Hematopoietic multipotent progenitor cell (in vitro differentiated cells): ENCODE data around the gene DSCAML1. TPM values are rescaled to one million over a fixed set of nuclear protein-coding genes. Genes with fewer than 3 reads are reported as not detected.
A peak's percentile ranks its signal among the peaks of the same experiment; 100 is the strongest.
"Not testable (repeated sequence)": the region's sequence is repeated elsewhere in the genome, so short reads cannot be mapped to it uniquely, and the experiment has no call there.

ENCODE experiments used
- DNase-seq, 3 donors: peaks; one replicate each; pipeline ENCODE4 v3.0.0-alpha.2; 2011 to 2015; ENCODE audit warnings: low read depth in 2 of 3, low spot score in 2 of 3
- total RNA-seq: library from RNA; depleted of rRNA; stranded (reverse); fragments of >200 nt; gene quantifications from one replicate; pipeline ENCODE4 v1.2.3, GENCODE V29; 2012

DSCAML1 gene
- total RNA-seq, 1 donor, result 0.27 TPM

DNA sequence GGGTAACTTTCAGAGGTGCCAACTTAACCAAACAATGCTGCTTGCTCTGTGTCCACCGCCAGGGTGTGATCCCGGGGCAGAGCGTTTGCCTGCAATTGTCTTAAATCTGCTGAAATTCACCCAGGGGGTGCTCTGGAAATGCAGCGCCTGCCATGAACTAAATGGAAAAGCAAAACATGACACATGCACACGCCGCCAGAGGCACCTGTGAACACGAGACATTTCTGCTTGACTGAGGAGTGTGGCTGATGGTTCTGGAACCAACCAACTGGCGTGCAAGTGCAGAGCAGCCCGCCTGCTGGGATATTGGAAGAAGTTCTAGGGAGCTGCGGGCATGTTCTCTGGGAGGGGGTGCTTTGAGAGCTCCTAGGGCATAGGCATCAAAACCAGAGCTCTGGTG is 30.4 kb downstream of the DSCAML1 start:
- no peak for DNase-seq

DNA sequence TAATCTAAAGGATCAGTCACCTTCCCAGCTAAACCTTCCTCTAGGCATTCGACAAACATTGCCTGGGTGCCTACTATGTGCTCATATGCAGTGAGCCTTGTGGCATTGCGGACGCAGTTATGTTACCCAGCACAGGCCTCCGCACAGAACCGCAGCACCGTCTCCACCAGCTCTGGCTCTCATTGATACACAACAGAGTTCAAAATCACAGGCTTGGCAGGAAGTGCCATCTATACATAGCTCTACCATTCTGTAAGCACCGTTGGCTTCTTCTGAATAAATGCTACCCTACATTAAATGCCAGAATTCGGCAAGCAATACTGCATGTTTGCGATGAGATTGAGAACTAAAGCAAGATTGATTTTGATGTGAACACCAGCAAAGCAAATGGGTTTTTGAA is 31.0 kb downstream of the DSCAML1 start:
- DNase-seq, result no peak

DNA sequence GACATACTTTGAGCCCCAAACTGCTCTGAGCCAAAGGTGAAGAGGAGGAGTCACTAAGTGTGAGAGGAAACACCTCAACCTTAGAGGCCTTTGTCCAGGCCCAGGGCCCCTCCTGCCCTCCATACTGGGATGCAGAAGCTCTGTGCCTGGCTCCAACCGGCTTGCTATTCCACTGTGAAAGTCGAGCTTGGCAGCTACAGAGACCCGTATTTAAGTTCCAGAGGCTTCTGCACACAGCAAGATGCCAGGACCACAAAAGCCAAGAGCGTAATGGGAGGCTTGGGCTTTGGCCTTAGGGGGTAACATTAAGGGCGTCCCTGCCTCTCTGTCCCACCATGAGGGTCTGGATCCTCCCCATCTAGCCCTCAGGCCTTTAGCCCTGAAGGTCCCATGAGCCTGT is 31.9 kb downstream of the DSCAML1 start:
- DNase-seq, result no peak

DNA sequence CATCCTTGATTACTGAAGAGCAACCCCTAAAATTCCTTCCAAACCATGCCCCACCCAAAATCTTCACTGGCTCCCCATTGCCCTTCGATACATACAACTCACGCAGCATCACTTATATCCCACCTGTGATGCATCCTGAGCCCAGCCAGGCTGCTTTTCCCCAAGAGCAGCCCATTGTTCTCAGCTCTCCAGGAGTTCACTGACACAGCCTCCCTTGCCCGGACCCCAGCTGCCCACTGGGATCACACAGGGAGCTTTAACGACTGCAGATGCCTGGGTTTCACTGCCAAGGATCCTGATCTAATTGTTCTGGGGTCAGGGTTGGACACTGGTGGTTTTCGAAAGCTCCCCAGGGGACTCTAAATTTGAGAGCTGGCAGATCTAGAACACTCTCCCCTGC is 33.6 kb downstream of the DSCAML1 start:
- DNase-seq, result not testable (repeated sequence)

DNA sequence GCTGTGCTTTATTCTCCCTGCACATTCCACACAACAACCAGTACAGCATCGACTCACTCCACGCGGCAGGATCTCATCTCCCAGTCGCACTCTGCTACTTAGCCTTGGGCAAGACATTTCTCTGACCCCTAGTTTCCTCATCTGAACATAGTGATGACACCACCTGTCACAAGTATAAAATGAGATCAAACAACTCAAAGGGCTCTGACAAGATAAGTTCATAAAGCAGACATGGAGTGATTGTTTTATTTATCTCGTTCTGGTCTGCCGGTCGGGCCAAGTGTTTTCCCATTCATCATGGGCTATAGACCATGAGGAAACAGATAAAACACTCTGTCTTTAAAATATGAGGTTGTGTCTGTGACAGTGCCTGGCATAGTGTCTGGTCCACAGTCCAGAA is 35.0 kb downstream of the DSCAML1 start:
- DNase-seq, result no peak

DNA sequence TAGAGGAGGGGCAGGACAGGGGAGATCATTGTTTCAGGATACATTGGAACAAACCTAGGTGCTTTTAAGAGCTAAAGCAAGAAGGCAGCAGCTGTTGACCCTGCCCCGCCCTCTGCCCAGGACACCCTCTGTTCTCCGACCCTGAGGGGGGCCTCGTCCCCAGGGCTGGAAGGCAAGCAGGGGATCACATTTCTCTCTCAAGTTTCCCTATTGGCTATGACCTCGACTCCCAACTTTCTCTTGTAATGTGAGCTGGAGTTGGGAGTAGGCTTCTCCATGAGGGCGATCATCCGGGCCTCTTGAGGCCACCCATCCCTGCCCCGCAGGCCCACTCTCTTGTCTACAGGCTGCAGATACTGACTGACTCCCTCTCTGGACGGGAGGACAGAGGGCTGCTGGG is 37.7 kb downstream of the DSCAML1 start:
- DNase-seq, result no peak

DNA sequence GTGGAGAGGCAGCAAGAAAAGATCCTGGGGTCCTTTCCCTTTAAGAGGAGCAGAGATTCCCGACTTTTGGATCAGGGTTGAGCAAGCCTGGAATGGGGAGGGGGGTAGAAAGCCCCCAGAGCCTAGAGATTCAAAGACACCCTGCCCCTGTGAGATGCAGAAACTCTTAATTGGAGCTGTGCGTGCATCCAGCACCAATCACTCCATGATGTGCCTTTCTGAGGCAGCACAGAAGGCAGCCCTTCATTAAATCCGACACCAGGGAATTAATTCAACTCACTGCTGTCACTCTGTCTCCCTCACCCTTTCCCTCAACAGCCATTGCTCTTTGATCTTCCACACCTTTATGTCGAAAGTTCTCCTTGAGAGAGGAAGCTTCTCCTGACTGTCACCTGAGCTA is 43.0 kb downstream of the DSCAML1 start:
- DNase-seq, result no peak

DNA sequence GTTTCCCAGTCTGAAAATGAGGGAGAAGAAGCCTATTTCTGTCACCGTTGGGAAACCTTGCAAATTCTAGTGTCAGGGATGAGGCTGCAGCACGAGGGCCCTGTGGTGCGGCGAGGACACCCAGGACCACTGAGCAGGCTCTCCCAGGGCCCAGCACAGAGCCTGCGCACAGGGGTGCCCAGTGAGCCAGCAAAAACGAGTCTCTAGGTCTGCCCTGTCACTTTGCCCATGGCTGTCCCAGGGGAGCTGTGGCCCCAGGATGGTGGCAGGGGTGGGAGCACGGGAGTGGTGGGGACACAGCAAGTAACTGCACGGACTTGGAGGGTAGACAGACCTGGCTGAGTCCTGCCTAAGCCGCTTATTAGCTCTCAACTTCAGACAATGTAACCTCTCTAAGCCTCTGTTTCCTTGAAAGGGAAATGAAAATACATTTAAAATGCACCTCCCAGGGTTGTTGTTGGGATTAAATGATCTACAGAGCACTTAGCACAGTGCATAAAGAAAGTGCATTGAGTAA is 44.2 kb downstream of the DSCAML1 start:
- no peak for DNase-seq

DNA sequence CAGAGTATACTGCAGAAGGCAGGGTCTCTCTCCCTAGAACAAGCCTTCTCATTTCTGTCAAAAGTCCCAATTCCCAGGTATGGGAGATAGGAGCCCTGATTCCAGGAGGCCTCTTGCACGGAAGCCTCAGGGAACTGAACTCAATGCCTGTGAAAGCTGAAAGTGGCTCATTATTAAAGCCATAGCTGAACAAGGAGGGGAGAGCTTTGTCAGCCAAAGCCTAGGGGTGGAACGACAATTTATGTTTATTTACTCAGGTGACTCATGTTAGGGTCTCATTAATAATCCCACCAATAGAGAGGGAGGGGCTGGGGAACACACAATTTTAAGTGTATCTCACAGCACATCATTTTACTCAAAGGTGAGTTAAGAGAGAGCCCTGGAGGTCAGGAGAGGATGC is 44.9 kb downstream of the DSCAML1 start:
- DNase-seq, result no peak

DNA sequence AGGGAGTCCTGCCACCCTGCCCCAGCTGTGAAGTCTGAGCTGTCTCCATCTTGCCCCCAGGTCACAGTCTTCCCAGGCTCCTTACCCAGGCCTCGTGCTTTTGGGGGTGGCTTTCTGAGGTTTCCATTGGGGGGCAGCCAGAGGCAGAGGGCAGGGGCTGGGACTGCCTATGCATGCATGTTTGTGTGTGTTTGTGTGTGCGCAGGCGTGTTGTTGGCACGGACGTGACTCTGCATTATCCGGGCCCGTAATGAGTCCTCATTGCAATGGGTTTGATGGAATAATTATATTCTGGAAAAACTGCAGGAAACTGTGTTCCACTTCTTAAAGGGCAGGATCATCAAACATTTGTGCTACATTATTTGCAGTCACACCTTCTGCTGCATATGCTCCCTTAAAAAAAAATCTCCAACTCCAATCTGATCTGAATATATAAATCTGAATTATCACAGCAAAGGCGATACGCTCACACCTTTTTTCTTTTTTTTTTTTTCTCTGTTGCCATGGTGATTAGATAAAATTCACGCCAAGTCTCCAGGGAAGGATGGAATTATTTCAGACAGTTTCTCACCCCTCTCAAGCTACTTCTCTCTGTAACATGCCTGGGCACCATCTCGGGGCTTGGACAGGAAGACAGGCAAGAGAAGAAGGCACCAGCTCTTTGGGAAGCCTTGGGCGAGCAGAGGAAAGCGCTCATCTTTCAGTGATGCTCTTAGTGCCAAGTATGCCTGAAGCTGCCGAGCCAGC is 45.9 kb downstream of the DSCAML1 start:
- DNase-seq, result no peak

DNA sequence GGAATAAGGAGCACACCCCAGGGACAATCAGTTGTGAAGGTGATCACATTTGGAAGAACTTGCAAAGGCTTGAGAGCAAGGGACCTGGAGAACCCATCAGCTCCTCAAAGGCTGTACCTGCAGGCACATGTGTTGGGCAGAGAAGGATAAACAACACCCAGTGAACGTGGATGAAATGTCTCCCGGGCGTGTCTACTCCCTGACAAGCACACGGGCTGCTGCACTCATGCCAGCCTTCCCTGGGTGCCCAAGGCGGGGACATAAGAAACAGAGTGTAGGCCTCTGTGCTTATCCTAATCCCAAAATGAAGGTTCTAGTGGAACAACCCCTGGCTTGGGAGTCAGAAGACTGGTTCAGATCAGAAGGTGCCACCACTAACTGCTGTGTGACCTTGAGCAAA is 46.7 kb downstream of the DSCAML1 start:
- no peak for DNase-seq

DNA sequence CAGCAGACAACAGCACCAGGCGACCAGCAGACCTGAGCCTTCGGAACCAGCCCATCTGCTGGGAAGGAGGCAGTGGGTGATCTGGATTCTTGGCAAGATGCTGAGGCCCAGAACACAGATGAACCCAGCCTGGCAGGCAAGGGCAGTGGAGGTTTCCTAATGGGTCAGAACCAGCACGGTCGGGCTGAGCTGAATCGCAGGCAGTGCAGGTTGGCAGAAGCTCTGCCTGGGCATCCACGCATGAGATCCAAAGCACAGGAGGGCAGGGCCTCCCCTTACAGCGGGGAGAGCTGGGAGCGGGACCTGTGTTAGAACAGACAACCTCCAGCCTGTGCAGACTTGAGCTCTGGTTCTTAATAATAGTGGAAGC is 47.5 kb downstream of the DSCAML1 start:
- no peak for DNase-seq

DNA sequence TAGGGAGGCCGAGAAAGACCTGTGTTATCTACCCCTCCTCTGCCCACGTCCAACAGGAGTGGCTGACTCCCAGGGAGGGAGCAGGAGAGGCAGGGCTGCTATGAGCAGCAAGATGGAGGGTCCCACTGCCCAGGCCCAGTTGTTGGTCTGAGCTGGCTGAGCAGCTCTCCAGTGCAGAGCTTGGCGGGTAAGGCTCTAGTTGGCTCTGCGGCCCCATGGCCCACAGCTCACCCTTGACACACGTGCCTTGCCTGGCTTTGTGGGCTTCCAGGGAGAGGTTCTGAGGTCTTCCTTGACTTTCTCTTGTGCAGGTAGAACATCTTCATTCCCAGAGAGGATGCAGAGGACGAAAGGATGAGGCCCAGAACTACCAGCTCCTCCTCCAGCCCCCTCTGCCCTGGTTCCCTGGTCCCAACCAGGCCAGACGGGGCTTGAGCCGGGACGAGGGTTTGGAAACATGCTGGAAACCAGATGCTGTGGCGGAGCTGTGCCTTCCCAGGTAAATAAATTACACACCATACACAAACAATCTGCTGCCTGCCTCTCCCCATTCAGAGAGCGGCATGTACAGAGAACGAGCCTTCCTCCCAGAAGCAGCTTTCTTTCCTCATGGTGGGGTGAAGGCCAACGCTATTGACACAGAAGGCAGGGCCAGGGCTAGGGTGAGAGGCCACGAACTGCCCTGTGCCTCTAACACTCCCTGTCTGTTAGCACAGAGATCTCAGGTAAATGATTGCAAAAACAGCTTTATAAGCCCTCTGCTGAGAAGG is 48.1 kb downstream of the DSCAML1 start:
- no peak for DNase-seq

DNA sequence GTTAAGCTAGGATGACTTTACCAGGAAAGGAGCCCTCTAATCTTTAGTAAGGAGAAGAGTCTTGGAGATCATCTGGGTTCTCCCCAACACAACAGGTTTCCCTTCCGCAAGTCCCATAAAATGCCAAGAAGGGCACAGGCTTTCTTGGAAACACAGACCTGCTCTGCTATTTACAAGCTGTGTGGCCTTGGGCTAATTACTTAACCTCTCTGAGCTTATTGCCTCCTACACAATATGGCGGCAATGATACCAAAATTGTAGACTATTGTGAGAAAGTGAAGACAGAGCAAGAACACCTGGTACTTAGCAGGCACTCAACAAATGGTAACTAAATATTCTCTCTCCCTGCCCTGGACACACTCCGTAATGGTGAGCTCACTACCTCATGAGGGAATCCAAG is 49.1 kb downstream of the DSCAML1 start:
- DNase-seq, result no peak

DNA sequence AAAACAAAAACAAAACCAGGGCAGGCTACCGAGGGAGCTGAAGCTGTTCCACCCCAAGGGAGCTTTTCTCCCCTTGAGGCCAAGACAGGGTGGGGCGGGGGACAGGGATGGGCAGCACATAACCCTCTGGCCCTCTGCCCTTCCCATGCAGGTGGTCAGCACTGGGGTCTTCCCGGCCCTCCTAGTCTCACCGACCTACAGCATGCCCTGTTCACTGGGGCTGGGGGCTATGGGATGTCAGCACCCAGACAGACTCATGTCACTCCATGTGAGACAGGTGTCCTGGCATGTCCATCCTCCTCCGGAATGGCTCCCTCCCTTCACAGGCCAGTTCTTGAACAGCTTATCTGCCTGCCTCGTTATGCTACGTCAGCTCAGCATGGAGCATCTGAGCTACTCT is 51.7 kb downstream of the DSCAML1 start:
- no peak for DNase-seq

DNA sequence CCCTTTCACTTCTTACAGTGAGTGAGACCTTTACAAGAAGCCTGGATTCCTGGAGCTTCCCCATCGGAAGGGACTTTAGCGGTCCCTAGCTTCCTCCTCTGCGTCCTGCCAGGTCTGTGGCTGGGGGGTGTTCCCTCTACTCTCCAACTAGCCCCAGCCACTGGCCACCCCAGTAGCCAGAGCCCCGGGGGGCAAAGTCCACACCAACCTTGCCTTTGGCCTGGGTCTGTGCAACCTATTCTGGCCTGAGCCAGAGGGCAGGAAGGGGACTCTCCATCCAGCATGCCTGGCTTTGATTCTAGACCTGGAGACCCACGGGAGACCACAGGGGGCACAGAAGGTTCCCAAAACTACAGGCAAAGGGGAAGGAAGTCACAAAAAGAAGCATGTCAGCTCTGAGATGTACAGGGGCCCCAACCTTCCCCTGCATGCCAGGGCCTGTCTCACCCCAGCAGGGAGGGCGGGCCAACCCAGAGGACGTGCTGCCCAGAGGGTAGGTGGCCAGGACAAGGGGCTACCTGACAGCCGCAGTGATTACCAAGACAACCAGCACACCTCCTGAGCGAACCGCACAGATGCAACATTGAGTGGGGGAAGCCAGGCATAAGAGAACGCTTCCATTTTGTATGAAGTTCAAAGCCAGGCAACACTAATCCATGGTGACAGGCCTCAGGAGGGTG is 52.4 kb downstream of the DSCAML1 start:
- peak in 1 of 3 donors; percentile 66 for DNase-seq

DNA sequence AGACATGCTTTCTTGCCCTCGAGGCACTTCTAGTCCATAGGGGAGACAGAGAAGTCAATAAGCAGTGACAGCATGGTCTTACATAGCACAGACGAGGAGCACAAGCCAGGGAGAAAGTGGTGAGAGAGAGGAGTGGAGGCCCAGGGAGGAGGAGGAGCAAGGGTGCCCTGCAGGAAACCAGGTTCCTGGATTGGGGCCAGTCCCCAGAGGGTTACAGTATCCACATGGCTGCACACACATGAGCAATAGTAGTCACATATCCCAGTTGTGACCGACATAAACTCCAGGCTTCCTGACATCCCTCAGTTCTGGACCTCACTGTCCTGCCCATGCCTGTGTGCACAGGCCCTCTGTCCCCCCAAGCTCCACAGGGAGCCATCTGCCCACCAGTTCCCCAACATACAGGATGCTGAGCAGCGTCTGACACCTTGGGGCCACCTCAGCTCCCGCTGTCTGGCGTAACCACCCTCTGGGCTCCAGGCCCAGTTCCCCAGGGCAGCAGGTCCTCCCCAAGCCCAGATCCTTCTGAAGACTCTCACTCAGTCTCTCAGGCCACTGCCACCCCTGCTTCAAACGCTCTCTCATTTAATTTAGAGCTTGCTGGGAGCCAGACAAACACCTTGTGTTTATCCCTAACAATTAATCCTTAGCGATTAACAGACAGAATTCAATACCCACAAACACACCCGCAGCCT is 53.7 kb downstream of the DSCAML1 start:
- DNase-seq, result peak in 2 of 3 donors; percentile 40 to 74

DNA sequence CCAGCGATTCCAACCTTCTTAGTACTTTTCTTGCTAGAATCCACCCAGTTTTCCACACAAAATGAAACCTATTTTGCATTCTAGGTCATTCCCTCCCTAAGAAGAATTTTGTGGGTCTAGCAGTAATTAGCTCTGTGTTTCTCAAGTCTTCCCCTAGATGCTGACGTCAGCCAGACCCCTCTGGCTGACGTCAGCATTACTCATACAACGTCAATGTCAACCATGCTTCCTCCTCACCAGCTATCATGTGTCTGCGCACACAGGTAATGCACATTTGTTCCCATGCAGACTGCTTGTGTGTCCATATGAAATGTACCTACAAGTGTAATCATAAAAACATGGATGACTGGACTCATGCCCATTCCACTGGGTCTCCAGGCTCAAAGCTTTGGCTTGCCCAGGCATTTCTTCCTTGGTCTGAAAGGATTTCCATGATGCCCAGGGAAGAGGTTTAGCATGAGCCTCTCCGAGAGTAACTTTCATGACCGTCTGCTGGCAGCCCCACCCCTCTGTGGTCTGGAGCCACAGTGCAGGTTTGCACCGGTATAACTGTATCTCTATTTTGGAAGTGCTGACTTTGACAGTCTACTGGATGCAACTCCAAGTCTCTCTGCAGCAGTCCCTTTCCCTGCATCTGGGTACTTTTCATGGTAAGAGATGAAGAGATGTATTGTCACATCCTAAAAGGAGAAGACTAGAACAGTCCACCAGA is 58.6 kb downstream of the DSCAML1 start:
- DNase-seq, result no peak

DNA sequence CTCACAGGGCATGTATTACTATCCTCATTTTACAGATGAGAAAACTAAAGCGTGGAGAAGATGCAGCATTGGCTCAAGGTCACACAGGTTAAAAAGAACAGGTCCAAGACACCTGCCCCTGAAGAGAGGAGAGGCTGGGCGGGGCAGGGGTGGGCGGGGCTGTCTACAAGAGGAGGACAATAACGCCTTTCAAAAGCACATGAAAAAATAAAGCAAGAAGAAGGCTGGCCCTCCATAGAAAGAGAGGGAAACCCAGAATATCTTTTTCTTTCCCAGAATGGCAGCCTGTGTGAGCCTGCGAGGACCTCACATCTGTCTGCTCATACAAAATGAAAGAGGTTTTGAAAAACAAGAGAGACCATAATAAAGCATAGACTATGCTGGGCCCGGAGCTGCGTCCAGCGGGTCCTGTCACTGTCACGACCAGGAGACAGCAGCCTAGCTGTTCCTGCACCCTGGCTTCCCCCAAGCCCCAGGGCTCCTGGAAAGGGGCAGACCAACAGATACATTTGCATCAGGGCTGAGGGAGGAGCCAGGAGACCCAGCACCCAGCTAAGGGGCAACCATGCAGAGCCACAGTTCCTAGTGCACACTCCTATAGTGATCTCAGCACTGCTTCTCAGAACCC is 61.6 kb downstream of the DSCAML1 start:
- no peak for DNase-seq

DNA sequence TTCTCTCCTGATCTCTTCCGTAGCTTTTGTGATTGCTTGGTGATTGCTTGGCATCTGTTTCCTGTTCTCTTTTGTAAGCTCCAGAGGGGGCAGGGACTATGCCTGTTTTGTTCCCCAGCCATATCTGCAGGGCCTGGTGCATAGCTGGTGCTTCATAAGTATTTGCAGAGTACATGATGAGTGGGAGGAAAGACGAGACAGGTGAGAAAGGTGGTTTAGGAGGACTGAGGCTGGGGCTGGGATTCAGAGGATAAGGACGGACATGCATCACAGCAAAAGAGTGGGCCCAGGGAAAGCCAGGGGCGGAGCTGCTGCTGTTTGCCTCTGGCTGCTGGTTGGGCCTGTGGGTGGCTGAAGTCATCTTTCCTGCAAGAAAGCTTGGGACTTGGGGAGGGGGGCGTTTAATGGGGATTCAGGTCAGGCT is 62.4 kb downstream of the DSCAML1 start:
- DNase-seq, result peak in 1 of 3 donors; percentile 85
